Measurements from ENCODE around the gene KIF5B. TPM values are rescaled to one million over a fixed set of nuclear protein-coding genes. Genes with fewer than 3 reads are reported as not detected.

The KIF5B gene
- total and polyA plus RNA-seq, 10 of the 15 experiments (the other 5 are each of a cell fraction or from before 2014, with no cell fraction given), result 14.7 to 47.4 (median 33.1) TPM

DNA sequence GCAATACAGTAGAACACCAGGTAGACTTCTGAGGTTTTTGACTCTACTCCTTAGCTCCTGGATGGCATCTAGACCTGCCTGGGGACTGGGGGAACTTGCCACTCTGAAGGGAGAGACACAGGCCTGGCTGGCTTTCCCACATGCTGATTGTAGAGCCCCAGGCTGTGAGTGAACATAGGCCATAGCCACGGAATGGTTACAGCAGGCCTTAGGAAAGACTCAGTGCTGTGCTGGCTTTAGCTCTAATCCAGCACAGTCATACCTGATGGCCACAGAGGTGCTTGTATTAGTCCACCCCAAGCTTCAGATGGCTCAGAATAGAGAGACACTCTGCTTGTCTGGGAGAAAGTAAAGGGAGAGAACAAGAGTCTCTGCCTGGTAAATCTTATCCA, 92.6 kb downstream of the KIF5B start:
- DNase-seq (ENCODE audit: low read depth, low spot score) (no peak), ATAC-seq (no peak), FAIRE-seq (no peak)
- POLR2A ChIA-PET, result no interaction called here
- Histone ChIP-seq H3K9me3 (replicated peaks; ENCODE audit: control insufficient read depth, insufficient read depth, low read length) (no peaks in the 10 kb centered on the region; the same call in 2 of the 3 replicates), H3K27me3 (replicated peaks in 1 of 2; ENCODE audit: control insufficient read depth in 2 of 2, insufficient read depth in 2 of 2, low read length in 1 of 2) (no peaks in the 10 kb centered on the region), H3K27ac (ENCODE audit: control insufficient read depth, insufficient read depth) (no peak overlapping the region), H3K4me3 (no peak overlapping the region), H3K9ac (ENCODE audit: control insufficient read depth, insufficient read depth, low read length) (no peak overlapping the region), H3K4me2 (ENCODE audit: control insufficient read depth, insufficient read depth) (no peak overlapping the region), H4K20me1 (ENCODE audit: control insufficient read depth, insufficient read depth) (no peaks in the 10 kb centered on the region), H2AFZ (ENCODE audit: control insufficient read depth, low read depth, low read length) (no peak overlapping the region), H3K4me1 (ENCODE audit: control insufficient read depth, insufficient read depth, low read length) (no peaks in the 10 kb centered on the region), H3K36me3 (ENCODE audit: control insufficient read depth in 2 of 2, insufficient read depth in 2 of 2, low read length in 1 of 2) (no peaks in the 10 kb centered on the region), H3K79me2 (ENCODE audit: control insufficient read depth, insufficient read depth, low read length) (no peaks in the 10 kb centered on the region)
- RAD21 ChIA-PET (ENCODE audit: unreplicated experiment), result no interaction called here
- no TSS peak for BruUV-seq (replicated peaks)
- CTCF ChIA-PET, result interaction anchor here (1.5 kb wide), 1 partner anchor 102 kb away, joined by 4 read pairs; no protein-coding TSS in a partner anchor
- in situ Hi-C loops (cut with MboI), result no loop called here
- WGBS (ENCODE audit: insufficient coverage, insufficient replicate concordance, low lambda C conversion rate, missing lambda C conversion rate), result 88% methylated on average over 1 of the region's 1 CpG
- TF ChIP-seq, protein P1, sequence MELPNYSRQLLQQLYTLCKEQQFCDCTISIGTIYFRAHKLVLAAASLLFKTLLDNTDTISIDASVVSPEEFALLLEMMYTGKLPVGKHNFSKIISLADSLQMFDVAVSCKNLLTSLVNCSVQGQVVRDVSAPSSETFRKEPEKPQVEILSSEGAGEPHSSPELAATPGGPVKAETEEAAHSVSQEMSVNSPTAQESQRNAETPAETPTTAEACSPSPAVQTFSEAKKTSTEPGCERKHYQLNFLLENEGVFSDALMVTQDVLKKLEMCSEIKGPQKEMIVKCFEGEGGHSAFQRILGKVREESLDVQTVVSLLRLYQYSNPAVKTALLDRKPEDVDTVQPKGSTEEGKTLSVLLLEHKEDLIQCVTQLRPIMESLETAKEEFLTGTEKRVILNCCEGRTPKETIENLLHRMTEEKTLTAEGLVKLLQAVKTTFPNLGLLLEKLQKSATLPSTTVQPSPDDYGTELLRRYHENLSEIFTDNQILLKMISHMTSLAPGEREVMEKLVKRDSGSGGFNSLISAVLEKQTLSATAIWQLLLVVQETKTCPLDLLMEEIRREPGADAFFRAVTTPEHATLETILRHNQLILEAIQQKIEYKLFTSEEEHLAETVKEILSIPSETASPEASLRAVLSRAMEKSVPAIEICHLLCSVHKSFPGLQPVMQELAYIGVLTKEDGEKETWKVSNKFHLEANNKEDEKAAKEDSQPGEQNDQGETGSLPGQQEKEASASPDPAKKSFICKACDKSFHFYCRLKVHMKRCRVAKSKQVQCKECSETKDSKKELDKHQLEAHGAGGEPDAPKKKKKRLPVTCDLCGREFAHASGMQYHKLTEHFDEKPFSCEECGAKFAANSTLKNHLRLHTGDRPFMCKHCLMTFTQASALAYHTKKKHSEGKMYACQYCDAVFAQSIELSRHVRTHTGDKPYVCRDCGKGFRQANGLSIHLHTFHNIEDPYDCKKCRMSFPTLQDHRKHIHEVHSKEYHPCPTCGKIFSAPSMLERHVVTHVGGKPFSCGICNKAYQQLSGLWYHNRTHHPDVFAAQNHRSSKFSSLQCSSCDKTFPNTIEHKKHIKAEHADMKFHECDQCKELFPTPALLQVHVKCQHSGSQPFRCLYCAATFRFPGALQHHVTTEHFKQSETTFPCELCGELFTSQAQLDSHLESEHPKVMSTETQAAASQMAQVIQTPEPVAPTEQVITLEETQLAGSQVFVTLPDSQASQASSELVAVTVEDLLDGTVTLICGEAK (IDR thresholded peaks at IDR 0.05; ENCODE audit: borderline replicate concordance), result no peak
- TF ChIP-seq ZNF384 (IDR thresholded peaks at IDR 0.05; ENCODE audit: borderline replicate concordance, low read depth, low read length), result no peak
- no peak for TF ChIP-seq SMAD5 (IDR thresholded peaks at IDR 0.05; ENCODE audit: low read depth)
- TF ChIP-seq CHD2 (IDR thresholded peaks at IDR 0.05; ENCODE audit: borderline replicate concordance, low read depth, low read length), result no peak
- no peak for TF ChIP-seq JUNB (IDR thresholded peaks at IDR 0.05)
- no peak for TF ChIP-seq ATF7 (IDR thresholded peaks at IDR 0.05; ENCODE audit: low read depth)
- TF ChIP-seq PAX8 (IDR thresholded peaks at IDR 0.05), result no peak
- TF ChIP-seq DPF2 (IDR thresholded peaks at IDR 0.05), result no peak
- TF ChIP-seq, protein P2, sequence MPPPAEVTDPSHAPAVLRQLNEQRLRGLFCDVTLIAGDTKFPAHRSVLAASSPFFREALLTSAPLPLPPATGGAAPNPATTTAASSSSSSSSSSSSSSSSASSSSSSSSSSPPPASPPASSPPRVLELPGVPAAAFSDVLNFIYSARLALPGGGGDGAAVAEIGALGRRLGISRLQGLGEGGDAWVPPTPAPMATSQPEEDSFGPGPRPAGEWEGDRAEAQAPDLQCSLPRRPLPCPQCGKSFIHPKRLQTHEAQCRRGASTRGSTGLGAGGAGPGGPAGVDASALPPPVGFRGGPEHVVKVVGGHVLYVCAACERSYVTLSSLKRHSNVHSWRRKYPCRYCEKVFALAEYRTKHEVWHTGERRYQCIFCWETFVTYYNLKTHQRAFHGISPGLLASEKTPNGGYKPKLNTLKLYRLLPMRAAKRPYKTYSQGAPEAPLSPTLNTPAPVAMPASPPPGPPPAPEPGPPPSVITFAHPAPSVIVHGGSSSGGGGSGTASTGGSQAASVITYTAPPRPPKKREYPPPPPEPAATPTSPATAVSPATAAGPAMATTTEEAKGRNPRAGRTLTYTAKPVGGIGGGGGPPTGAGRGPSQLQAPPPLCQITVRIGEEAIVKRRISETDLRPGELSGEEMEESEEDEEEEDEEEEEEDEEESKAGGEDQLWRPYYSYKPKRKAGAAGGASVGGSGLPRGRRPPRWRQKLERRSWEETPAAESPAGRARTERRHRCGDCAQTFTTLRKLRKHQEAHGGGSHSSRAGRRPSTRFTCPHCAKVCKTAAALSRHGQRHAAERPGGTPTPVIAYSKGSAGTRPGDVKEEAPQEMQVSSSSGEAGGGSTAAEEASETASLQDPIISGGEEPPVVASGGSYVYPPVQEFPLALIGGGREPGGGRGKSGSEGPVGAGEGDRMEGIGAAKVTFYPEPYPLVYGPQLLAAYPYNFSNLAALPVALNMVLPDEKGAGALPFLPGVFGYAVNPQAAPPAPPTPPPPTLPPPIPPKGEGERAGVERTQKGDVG (CRISPR knock-in tag; IDR thresholded peaks at IDR 0.05), result no peak
- no peak for TF ChIP-seq NFYB (IDR thresholded peaks at IDR 0.05; ENCODE audit: insufficient read depth, low read depth, low read length)
- TF ChIP-seq GABPA (IDR thresholded peaks at IDR 0.05; ENCODE audit: low read depth), result no peak
- TF ChIP-seq CBX3 (IDR thresholded peaks at IDR 0.05; ENCODE audit: borderline replicate concordance, low read depth), result no peak
- TF ChIP-seq, protein P3, sequence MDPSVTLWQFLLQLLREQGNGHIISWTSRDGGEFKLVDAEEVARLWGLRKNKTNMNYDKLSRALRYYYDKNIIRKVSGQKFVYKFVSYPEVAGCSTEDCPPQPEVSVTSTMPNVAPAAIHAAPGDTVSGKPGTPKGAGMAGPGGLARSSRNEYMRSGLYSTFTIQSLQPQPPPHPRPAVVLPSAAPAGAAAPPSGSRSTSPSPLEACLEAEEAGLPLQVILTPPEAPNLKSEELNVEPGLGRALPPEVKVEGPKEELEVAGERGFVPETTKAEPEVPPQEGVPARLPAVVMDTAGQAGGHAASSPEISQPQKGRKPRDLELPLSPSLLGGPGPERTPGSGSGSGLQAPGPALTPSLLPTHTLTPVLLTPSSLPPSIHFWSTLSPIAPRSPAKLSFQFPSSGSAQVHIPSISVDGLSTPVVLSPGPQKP (IDR thresholded peaks at IDR 0.05; ENCODE audit: low read depth, low read length), result no peak
- TF ChIP-seq SMAD1 (IDR thresholded peaks at IDR 0.05; ENCODE audit: low read depth, partially characterized antibody), result no peak
- intact Hi-C loops (cut with micrococcal nuclease; ENCODE audit: unreplicated experiment), result no loop called here
- SMC1A ChIA-PET (ENCODE audit: uncharacterized antibody, unreplicated experiment), result interaction anchor here (1.6 kb wide), 1 partner anchor 16 kb away, joined by 4 read pairs; no protein-coding TSS in a partner anchor

Measured in GM12878 (cell line).